Loucy (cell line): Measurements from ENCODE around the gene PHGDH.

Experiments used
- H2AFZ ChIP-seq: fragments of 200-600 bp; sonication (generic); 2 replicates; pipeline ENCODE4 v1.6.0; 2016; ENCODE audit warnings: antibody characterized with exemption, mild to moderate bottlenecking, low read length, moderate library complexity
- H3F3A ChIP-seq: fragments of 200-600 bp; 2 replicates; pipeline ENCODE4 v1.6.0; 2016; ENCODE audit warnings: antibody characterized with exemption, low read depth, mild to moderate bottlenecking
- H3K27me3 ChIP-seq: fragments of 200-600 bp; sonication (generic); 2 replicates; pipeline ENCODE4 v1.6.1; 2014; ENCODE audit warnings: low read length, mild to moderate bottlenecking; ENCODE audit not compliant: insufficient read depth, poor library complexity, severe bottlenecking
- H3K36me3 ChIP-seq: fragments of 200-600 bp; sonication (generic); 2 replicates; pipeline ENCODE4 v1.6.1; 2016; ENCODE audit warnings: low read length; ENCODE audit not compliant: insufficient read depth
- H3K4me1 ChIP-seq: fragments of 200-600 bp; sonication (generic); 2 replicates; pipeline ENCODE4 v1.5.1; 2014; ENCODE audit warnings: low read length, mild to moderate bottlenecking; ENCODE audit not compliant: insufficient read depth, poor library complexity, severe bottlenecking
- H3K4me2 ChIP-seq: fragments of 200-600 bp; sonication (generic); 2 replicates; pipeline ENCODE4 v1.6.0; 2014; ENCODE audit warnings: antibody characterized with exemption, low read length, low read depth, mild to moderate bottlenecking; ENCODE audit not compliant: poor library complexity, severe bottlenecking
- H3K4me3 ChIP-seq: fragments of 200-600 bp; sonication (generic); 2 replicates; pipeline ENCODE4 v1.5.1; 2014; ENCODE audit warnings: low read length, mild to moderate bottlenecking, mixed read lengths; ENCODE audit not compliant: poor library complexity, severe bottlenecking
- H3K79me2 ChIP-seq: fragments of 200-600 bp; sonication (generic); 2 replicates; pipeline ENCODE4 v1.6.1; 2014; ENCODE audit warnings: low read length; ENCODE audit not compliant: insufficient read depth
- H3K9ac ChIP-seq: fragments of 200-600 bp; sonication (generic); 2 replicates; pipeline ENCODE4 v1.6.0; 2014; ENCODE audit warnings: mild to moderate bottlenecking, low read depth, low read length, moderate library complexity; ENCODE audit not compliant: poor library complexity, severe bottlenecking
- H3K9me2 ChIP-seq: fragments of 200-600 bp; sonication (generic); replicated peaks from 2 replicates; pipeline ENCODE4 v1.6.1; 2016; ENCODE audit warnings: low read depth, low read length, mixed read lengths
- H3K9me3 ChIP-seq: fragments of 200-600 bp; sonication (generic); 2 replicates; pipeline ENCODE4 v1.6.1; 2014; ENCODE audit warnings: mild to moderate bottlenecking, antibody characterized with exemption, low read length, low read depth; ENCODE audit not compliant: insufficient read depth
- H4K20me1 ChIP-seq: fragments of 200-600 bp; sonication (generic); 2 replicates; pipeline ENCODE4 v1.6.0; 2014; ENCODE audit warnings: antibody characterized with exemption, low read length, mild to moderate bottlenecking; ENCODE audit not compliant: insufficient read depth, poor library complexity, severe bottlenecking
- CTCF ChIP-seq: fragments of 200-600 bp; sonication (generic); conservative IDR thresholded peaks from 2 replicates; pipeline ENCODE4 v1.5.1; 2014; ENCODE audit warnings: mild to moderate bottlenecking, antibody characterized with exemption, low read length
- EZH2phosphoT487 ChIP-seq: fragments of 200-600 bp; IDR thresholded peaks from 2 replicates; pipeline ENCODE4 v1.6.1; 2018; ENCODE audit warnings: antibody characterized with exemption, mild to moderate bottlenecking, moderate library complexity, borderline replicate concordance

The PHGDH gene

DNA sequence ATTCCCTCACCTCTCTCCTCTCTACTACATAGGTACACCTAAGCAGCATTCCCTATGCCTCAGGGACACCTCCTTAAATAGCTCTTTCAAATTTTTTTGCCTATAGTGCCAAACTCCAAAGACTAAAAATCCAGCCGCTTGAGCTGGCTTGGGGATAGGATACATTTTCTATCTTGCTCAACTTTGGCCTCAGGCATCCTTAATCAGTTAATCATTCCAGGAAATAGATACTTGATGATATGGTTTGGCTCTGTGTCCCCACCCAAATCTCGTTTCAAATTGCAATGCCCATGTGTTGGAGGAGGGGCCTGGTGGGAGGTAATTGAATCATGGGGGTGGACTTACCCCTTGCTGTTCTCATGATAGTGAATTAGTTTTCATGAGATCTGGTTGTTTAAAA, 11.4 kb upstream of the PHGDH start:
- Histone ChIP-seq H4K20me1 (no peaks in the 10 kb centered on the region), H3F3A (no peaks in the 10 kb centered on the region), H3K9ac (no peak overlapping the region), H3K79me2 (no peaks in the 10 kb centered on the region), H3K36me3 (no peaks in the 10 kb centered on the region), H2AFZ (no peak overlapping the region), H3K9me2 (no peaks in the 10 kb centered on the region), H3K4me3 (no peak overlapping the region), H3K27me3 (peaks cover 4% of the 10 kb centered on the region), H3K9me3 (peaks cover 6% of the 10 kb centered on the region; the same call in 1 of the 2 replicates), H3K4me2 (no peak overlapping the region), H3K4me1 (peaks cover 5% of the 10 kb centered on the region)
- TF ChIP-seq EZH2phosphoT487 (no peak), CTCF (no peak)

GRCh38 chr1:119701659-119702058, 10.1 kb upstream of the PHGDH start:
- H3K4me2 ChIP-seq: no peak overlapping the region
- no peak overlapping the region for H2AFZ ChIP-seq
- H3K4me1 ChIP-seq: peaks cover 5% of the 10 kb centered on the region
- H3F3A ChIP-seq: no peaks in the 10 kb centered on the region
- no peaks in the 10 kb centered on the region for H3K9me2 ChIP-seq
- no peaks in the 10 kb centered on the region for H3K36me3 ChIP-seq
- no peak for TF ChIP-seq EZH2phosphoT487
- no peak for TF ChIP-seq CTCF
- peaks cover 4% of the 10 kb centered on the region for H3K27me3 ChIP-seq
- no peak overlapping the region for H3K9ac ChIP-seq
- H3K9me3 ChIP-seq: peaks cover 6% of the 10 kb centered on the region; the same call in 1 of the 2 replicates
- no peak overlapping the region for H3K4me3 ChIP-seq
- no peaks in the 10 kb centered on the region for H3K79me2 ChIP-seq
- H4K20me1 ChIP-seq: no peaks in the 10 kb centered on the region

DNA sequence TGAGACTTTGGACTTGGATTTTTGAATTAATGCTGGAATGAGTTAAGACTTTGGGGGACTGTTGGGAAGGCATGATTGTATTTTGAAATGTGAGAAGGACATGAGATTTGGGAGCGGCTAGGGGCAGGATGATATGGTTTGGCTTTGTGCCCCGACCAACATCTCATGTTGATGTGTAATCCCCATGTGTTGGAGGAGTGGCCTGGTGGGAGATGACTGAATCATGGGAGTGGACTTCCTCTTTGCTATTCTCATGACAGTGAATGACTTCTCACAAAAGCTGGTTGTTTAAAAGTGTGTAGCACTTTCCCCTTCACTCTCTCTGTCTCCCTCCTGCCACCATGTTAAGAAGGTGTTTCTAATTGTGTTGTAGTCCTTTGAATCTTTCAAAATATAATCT, 9.3 kb upstream of the PHGDH start:
- Histone ChIP-seq H4K20me1 (no peaks in the 10 kb centered on the region), H3F3A (no peaks in the 10 kb centered on the region), H3K4me2 (no peak overlapping the region), H3K9me3 (peaks cover 6% of the 10 kb centered on the region; the same call in 1 of the 2 replicates), H3K4me1 (peaks cover 5% of the 10 kb centered on the region), H2AFZ (no peak overlapping the region), H3K9me2 (no peaks in the 10 kb centered on the region), H3K36me3 (no peaks in the 10 kb centered on the region), H3K4me3 (no peak overlapping the region), H3K79me2 (no peaks in the 10 kb centered on the region), H3K27me3 (peaks cover 4% of the 10 kb centered on the region), H3K9ac (no peak overlapping the region)
- TF ChIP-seq CTCF (no peak), EZH2phosphoT487 (no peak)
